ENCODE data around the gene PARS2. TPM values are rescaled to one million over a fixed set of nuclear protein-coding genes. Genes with fewer than 3 reads are reported as not detected.

PARS2 gene
- total RNA-seq, 4 donors from 2014 or later = 2.2 to 6.4 (median 5.6) TPM

GRCh38 chr1:54791880-54792522, 27.7 kb upstream of the PARS2 start:
- no peak overlapping the region for H3K27ac ChIP-seq
- no peak overlapping the region for H3K4me3 ChIP-seq
- no peaks in the 10 kb centered on the region for H3K36me3 ChIP-seq
- WGBS, 2 donors (ENCODE audit: low coverage in 1 of 2) = 54 to 71% methylated on average over 3 to 4 of the region's 13 CpGs
- TF ChIP-seq POLR2A (IDR thresholded peaks at IDR 0.05) = no peak
- no peak for TF ChIP-seq EP300 (IDR thresholded peaks at IDR 0.05)
- TF ChIP-seq CTCF (IDR thresholded peaks at IDR 0.05) = no peak
- no peak for TF ChIP-seq POLR2AphosphoS5 (IDR thresholded peaks at IDR 0.05)
- peaks cover 36% of the 10 kb centered on the region for H3K27me3 ChIP-seq
- H3K4me1 ChIP-seq = no peaks in the 10 kb centered on the region
- peaks cover 0 to 13% (median 0%) of the 10 kb centered on the region in 3 donors for H3K9me3 ChIP-seq
- ATAC-seq = no peak

- peaks cover 42% of the 10 kb centered on the region for H3K27me3 ChIP-seq
- H3K4me1 ChIP-seq = no peaks in the 10 kb centered on the region
- H3K27ac ChIP-seq = no peak overlapping the region
- H3K9me3 ChIP-seq = peaks cover 0 to 13% (median 0%) of the 10 kb centered on the region in 3 donors
- H3K4me3 ChIP-seq = no peak overlapping the region
- WGBS, 2 donors (ENCODE audit: low coverage in 1 of 2) = no CpG with 5 or more reads among the region's 5 CpGs
- no peak for ATAC-seq
- no peaks in the 10 kb centered on the region for H3K36me3 ChIP-seq
- TF ChIP-seq POLR2AphosphoS5 (IDR thresholded peaks at IDR 0.05) (no peak), CTCF (IDR thresholded peaks at IDR 0.05) (no peak), POLR2A (IDR thresholded peaks at IDR 0.05) (no peak)
These were observed 24.1 kb upstream of the PARS2 start for GRCh38 chr1:54788459-54788858.

GRCh38 chr1:54787604-54788003, 23.3 kb upstream of the PARS2 start:
- Histone ChIP-seq H3K27ac (no peak overlapping the region), H3K27me3 (peaks cover 42% of the 10 kb centered on the region), H3K4me3 (no peak overlapping the region), H3K4me1 (no peaks in the 10 kb centered on the region), H3K36me3 (no peaks in the 10 kb centered on the region), H3K9me3 (peaks cover 0 to 11% (median 0%) of the 10 kb centered on the region in 3 donors)
- 80 to 83% methylated on average over 1 to 2 of the region's 11 CpGs for WGBS, 2 donors (ENCODE audit: low coverage in 1 of 2)
- no peak for ATAC-seq
- TF ChIP-seq EP300 (IDR thresholded peaks at IDR 0.05) (no peak), CTCF (IDR thresholded peaks at IDR 0.05) (no peak), POLR2A (IDR thresholded peaks at IDR 0.05) (no peak), POLR2AphosphoS5 (IDR thresholded peaks at IDR 0.05) (no peak)

- WGBS, 2 donors (ENCODE audit: low coverage in 1 of 2) = 90 to 94% methylated on average over 2 of the region's 8 CpGs
- ATAC-seq = no peak
- Histone ChIP-seq H3K4me3 (no peak overlapping the region), H3K9me3 (peaks cover 0 to 2% (median 0%) of the 10 kb centered on the region in 3 donors), H3K27me3 (peaks cover 42% of the 10 kb centered on the region), H3K36me3 (no peaks in the 10 kb centered on the region), H3K27ac (no peak overlapping the region), H3K4me1 (no peaks in the 10 kb centered on the region)
- no peak for TF ChIP-seq EP300 (IDR thresholded peaks at IDR 0.05)
- no peak for TF ChIP-seq POLR2A (IDR thresholded peaks at IDR 0.05)
- no peak for TF ChIP-seq POLR2AphosphoS5 (IDR thresholded peaks at IDR 0.05)
- no peak for TF ChIP-seq CTCF (IDR thresholded peaks at IDR 0.05)
These were observed 22.5 kb upstream of the PARS2 start for GRCh38 chr1:54786778-54787177.

- 58 to 60% methylated on average over 2 of the region's 2 CpGs for WGBS, 2 donors (ENCODE audit: low coverage in 1 of 2)
- no peak for TF ChIP-seq EP300 (IDR thresholded peaks at IDR 0.05)
- no peak for TF ChIP-seq POLR2A (IDR thresholded peaks at IDR 0.05)
- no peak for TF ChIP-seq CTCF (IDR thresholded peaks at IDR 0.05)
These were observed 19.7 kb upstream of the PARS2 start for GRCh38 chr1:54784066-54784465.

More at GRCh38 chr1:54784066-54784465, 19.7 kb upstream of the PARS2 start:
- no peak for ATAC-seq
- peaks cover 0 to 8% (median 0%) of the 10 kb centered on the region in 3 donors for H3K4me1 ChIP-seq
- peaks cover 55% of the 10 kb centered on the region for H3K27me3 ChIP-seq
- H3K4me3 ChIP-seq = no peak overlapping the region
- H3K27ac ChIP-seq = no peak overlapping the region
- H3K36me3 ChIP-seq = no peaks in the 10 kb centered on the region
- no peaks in the 10 kb centered on the region for H3K9me3 ChIP-seq
